PC-9 (cell line): ENCODE results near the gene MAP3K20. TPM values are rescaled to one million over a fixed set of nuclear protein-coding genes. Genes with fewer than 3 reads are reported as not detected.
"Not testable (repeated sequence)": the region's sequence is repeated elsewhere in the genome, so short reads cannot be mapped to it uniquely, and the experiment has no call there.

ENCODE experiments used
- BruUV-seq: library from RNA; stranded (reverse); fragments of 400-500 nt; replicated peaks from 2 replicates; lab custom pipeline; 2021; lab: Mats Ljungman, UMichigan
- CTCF ChIA-PET: fragments of 300-600 bp; sonication (Branson Sonifier 250); formaldehyde crosslinking; loops from one replicate; lab custom pipeline; 2022; ENCODE audit warnings: antibody characterized with exemption; lab: Charles Lee
- POLR2A ChIA-PET: fragments of 300-600 bp; sonication (Branson Sonifier 250); formaldehyde crosslinking; loops from one replicate; lab custom pipeline; 2022; ENCODE audit warnings: antibody characterized with exemption; ENCODE audit not compliant: unreplicated experiment; lab: Charles Lee
- DNase-seq, 2 experiments: peaks; one replicate each; pipeline versions ENCODE4 v3.0.0 to v3.0.0-alpha.2; 2015 to 2022; ENCODE audit warnings: mixed read lengths in 1 of 2
- H2AFZ ChIP-seq: fragments of 200-600 bp; sonication (generic); 2 replicates; pipeline ENCODE4 v1.8.1; 2017; ENCODE audit warnings: antibody characterized with exemption
- H3F3A ChIP-seq: fragments of 200-600 bp; sonication (generic); 2 replicates; pipeline ENCODE4 v1.8.1; 2017; ENCODE audit warnings: antibody characterized with exemption, mild to moderate bottlenecking, low read depth; ENCODE audit not compliant: insufficient read depth
- H3K27ac ChIP-seq: fragments of 200-600 bp; sonication (generic); 2 replicates; pipeline ENCODE4 v1.6.1; 2016; ENCODE audit warnings: mixed run types
- H3K27me3 ChIP-seq: fragments of 200-600 bp; sonication (generic); 2 replicates; pipeline ENCODE4 v1.6.1; 2016; ENCODE audit warnings: low read depth, mixed run types; ENCODE audit not compliant: insufficient read depth
- H3K36me3 ChIP-seq: fragments of 200-600 bp; sonication (generic); 2 replicates; pipeline ENCODE4 v1.6.1; 2016; ENCODE audit warnings: low read depth, mixed run types
- H3K4me1 ChIP-seq: fragments of 200-600 bp; sonication (generic); replicated peaks from 2 replicates; pipeline ENCODE4 v1.6.1; 2016; ENCODE audit warnings: mixed run types; ENCODE audit not compliant: insufficient read depth
- H3K4me2 ChIP-seq: fragments of 200-600 bp; sonication (generic); 2 replicates; pipeline ENCODE4 v1.6.1; 2017; ENCODE audit warnings: mixed run types
- H3K4me3 ChIP-seq: fragments of 200-600 bp; sonication (generic); 2 replicates; pipeline ENCODE4 v1.6.1; 2016; ENCODE audit warnings: mixed run types
- H3K79me2 ChIP-seq: fragments of 200-600 bp; sonication (generic); 2 replicates; pipeline ENCODE4 v1.6.1; 2017; ENCODE audit warnings: low read depth, mixed run types
- H3K9me2 ChIP-seq: fragments of 200-600 bp; sonication (generic); 2 replicates; pipeline ENCODE4 v1.8.1; 2017; ENCODE audit warnings: mild to moderate bottlenecking; ENCODE audit not compliant: insufficient read depth
- H3K9me3 ChIP-seq: fragments of 200-600 bp; sonication (generic); 2 replicates; pipeline ENCODE4 v1.8.1; 2016; ENCODE audit warnings: low read depth; ENCODE audit not compliant: insufficient read depth
- H4K20me1 ChIP-seq: fragments of 200-600 bp; sonication (generic); 2 replicates; pipeline ENCODE4 v1.8.1; 2017; ENCODE audit not compliant: insufficient read depth
- CTCF ChIP-seq: fragments of 200-600 bp; sonication (generic); conservative IDR thresholded peaks from 2 replicates; pipeline ENCODE4 v1.6.1; 2017; ENCODE audit warnings: mixed run types, antibody characterized with exemption, mild to moderate bottlenecking, moderate library complexity
- EZH2 ChIP-seq: fragments of 200-600 bp; sonication (generic); IDR thresholded peaks from 2 replicates; pipeline ENCODE4 v1.8.0; 2017; ENCODE audit warnings: antibody characterized with exemption, low read depth
- intact Hi-C: fragments of 100-400 bp; cut with micrococcal nuclease; formaldehyde crosslinking; loops from one replicate; pipeline ENCODE4 v1.10.0; 2022; ENCODE audit not compliant: unreplicated experiment
- total RNA-seq: library from RNA; stranded (reverse); gene quantifications from 2 replicates; pipeline ENCODE4 v1.2.3, GENCODE V29; 2021

The MAP3K20 gene
- total RNA-seq, 1 experiment from 2014 or later: 58.5 TPM

- no peak for TF ChIP-seq EZH2
- TF ChIP-seq CTCF: no peak
- H3F3A ChIP-seq: no peaks in the 10 kb centered on the region
- no peak for DNase-seq
- H2AFZ ChIP-seq: no peak overlapping the region
- H3K79me2 ChIP-seq: no peaks in the 10 kb centered on the region
- no TSS peak for BruUV-seq
- no peaks in the 10 kb centered on the region for H3K9me3 ChIP-seq
- POLR2A ChIA-PET: no interaction called here
- H3K9me2 ChIP-seq: no peaks in the 10 kb centered on the region
- peaks cover 12% of the 10 kb centered on the region; the same call in 1 of the 2 replicates for H3K36me3 ChIP-seq
- no peak overlapping the region for H3K4me2 ChIP-seq
- intact Hi-C loops: no loop called here
- no peaks in the 10 kb centered on the region for H4K20me1 ChIP-seq
- CTCF ChIA-PET: interaction anchor here (0.8 kb wide), 1 partner anchor 188 kb away, joined by 4 read pairs; no protein-coding TSS in a partner anchor
- no peak overlapping the region for H3K4me3 ChIP-seq
- no peaks in the 10 kb centered on the region for H3K4me1 ChIP-seq
- no peaks in the 10 kb centered on the region for H3K27me3 ChIP-seq
- H3K27ac ChIP-seq: no peak overlapping the region
These were observed 128.7 kb downstream of the MAP3K20 start for GRCh38 chr2:173204316-173204715.

GRCh38 chr2:173205375-173205774 is 129.7 kb downstream of the MAP3K20 start:
- H3K9me3 ChIP-seq: no peaks in the 10 kb centered on the region
- BruUV-seq: no TSS peak
- POLR2A ChIA-PET: no interaction called here

GRCh38 chr2:173207124-173207523 is 131.5 kb downstream of the MAP3K20 start:
- peaks cover 13% of the 10 kb centered on the region for H3K4me1 ChIP-seq
- H3K27me3 ChIP-seq, H3K4me2 ChIP-seq, H3K36me3 ChIP-seq, H2AFZ ChIP-seq, H3F3A ChIP-seq, H4K20me1 ChIP-seq, H3K9me2 ChIP-seq, H3K9me3 ChIP-seq, BruUV-seq, CTCF ChIA-PET, POLR2A ChIA-PET, intact Hi-C loops, H3K4me3 ChIP-seq, H3K79me2 ChIP-seq, DNase-seq, H3K27ac ChIP-seq: not testable (repeated sequence)

More at GRCh38 chr2:173205375-173205774, 129.7 kb downstream of the MAP3K20 start:
- Histone ChIP-seq H3K27me3 (no peaks in the 10 kb centered on the region), H2AFZ (no peak overlapping the region), H3K9me2 (no peaks in the 10 kb centered on the region), H4K20me1 (no peaks in the 10 kb centered on the region), H3K36me3 (0 out of 2 replicates have a peak, but pooled peaks cover 5% of the 10 kb centered on the region), H3K79me2 (no peaks in the 10 kb centered on the region), H3K4me3 (no peak overlapping the region), H3K4me1 (peaks cover 8% of the 10 kb centered on the region), H3F3A (peaks cover 9% of the 10 kb centered on the region; the same call in 1 of the 2 replicates), H3K4me2 (no peak overlapping the region), H3K27ac (no peak overlapping the region)
- TF ChIP-seq EZH2: no peak
- no peak for TF ChIP-seq CTCF
- intact Hi-C loops: no loop called here
- DNase-seq: no peak
- CTCF ChIA-PET: no interaction called here
